ENCODE measurements around the gene ODAD2. TPM values are rescaled to one million over a fixed set of nuclear protein-coding genes. Genes with fewer than 3 reads are reported as not detected.

The ODAD2 gene, protein sequence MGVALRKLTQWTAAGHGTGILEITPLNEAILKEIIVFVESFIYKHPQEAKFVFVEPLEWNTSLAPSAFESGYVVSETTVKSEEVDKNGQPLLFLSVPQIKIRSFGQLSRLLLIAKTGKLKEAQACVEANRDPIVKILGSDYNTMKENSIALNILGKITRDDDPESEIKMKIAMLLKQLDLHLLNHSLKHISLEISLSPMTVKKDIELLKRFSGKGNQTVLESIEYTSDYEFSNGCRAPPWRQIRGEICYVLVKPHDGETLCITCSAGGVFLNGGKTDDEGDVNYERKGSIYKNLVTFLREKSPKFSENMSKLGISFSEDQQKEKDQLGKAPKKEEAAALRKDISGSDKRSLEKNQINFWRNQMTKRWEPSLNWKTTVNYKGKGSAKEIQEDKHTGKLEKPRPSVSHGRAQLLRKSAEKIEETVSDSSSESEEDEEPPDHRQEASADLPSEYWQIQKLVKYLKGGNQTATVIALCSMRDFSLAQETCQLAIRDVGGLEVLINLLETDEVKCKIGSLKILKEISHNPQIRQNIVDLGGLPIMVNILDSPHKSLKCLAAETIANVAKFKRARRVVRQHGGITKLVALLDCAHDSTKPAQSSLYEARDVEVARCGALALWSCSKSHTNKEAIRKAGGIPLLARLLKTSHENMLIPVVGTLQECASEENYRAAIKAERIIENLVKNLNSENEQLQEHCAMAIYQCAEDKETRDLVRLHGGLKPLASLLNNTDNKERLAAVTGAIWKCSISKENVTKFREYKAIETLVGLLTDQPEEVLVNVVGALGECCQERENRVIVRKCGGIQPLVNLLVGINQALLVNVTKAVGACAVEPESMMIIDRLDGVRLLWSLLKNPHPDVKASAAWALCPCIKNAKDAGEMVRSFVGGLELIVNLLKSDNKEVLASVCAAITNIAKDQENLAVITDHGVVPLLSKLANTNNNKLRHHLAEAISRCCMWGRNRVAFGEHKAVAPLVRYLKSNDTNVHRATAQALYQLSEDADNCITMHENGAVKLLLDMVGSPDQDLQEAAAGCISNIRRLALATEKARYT
- total RNA-seq: 0.47 TPM in 1 of 2 replicates, not detected in the other

DNA sequence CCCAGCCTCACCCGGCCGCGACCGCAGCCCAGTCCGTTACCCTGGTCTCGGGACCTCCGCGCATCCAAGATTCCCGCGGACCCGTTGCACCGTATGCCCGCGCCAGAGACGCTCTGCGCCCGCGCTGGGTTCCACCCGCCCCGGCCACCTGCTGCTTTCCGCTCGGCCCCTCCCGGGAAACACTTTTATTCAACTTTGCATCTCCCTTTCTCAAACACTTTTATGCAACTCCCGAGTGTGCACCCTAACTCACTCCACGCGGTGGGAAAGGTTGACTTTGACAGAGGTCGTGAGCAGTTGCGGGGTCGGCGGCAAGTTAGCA, at the start of gene ODAD2:
Gene ODAD2 (minus strand): TSS at position 126 of the 322 bp plus-strand sequence. CDS start 3,937 bp downstream, outside the sequence.

